Measurements from ENCODE around the gene APBA1.

The APBA1 gene

GRCh38 chr9:69542942-69543704, 129.0 kb downstream of the APBA1 start:
- TF ChIP-seq CTCF (IDR thresholded peaks at IDR 0.05; ENCODE audit: low read depth, low read length), result no peak
- in situ Hi-C loops (cut with HindIII; ENCODE audit: low sequenced_read_pairs), result no loop called here
- H3K4me3 ChIP-seq (ENCODE audit: low read depth, low read length), result no peak overlapping the region
- peak; percentile 23 for DNase-seq (ENCODE audit: low read depth, low spot score)

GRCh38 chr9:69542058-69542457, 130.1 kb downstream of the APBA1 start:
- TF ChIP-seq CTCF (IDR thresholded peaks at IDR 0.05; ENCODE audit: low read depth, low read length), result no peak
- DNase-seq (ENCODE audit: low read depth, low spot score), result no peak
- no peak overlapping the region for H3K4me3 ChIP-seq (ENCODE audit: low read depth, low read length)
- in situ Hi-C loops (cut with HindIII; ENCODE audit: low sequenced_read_pairs), result no loop called here

DNA sequence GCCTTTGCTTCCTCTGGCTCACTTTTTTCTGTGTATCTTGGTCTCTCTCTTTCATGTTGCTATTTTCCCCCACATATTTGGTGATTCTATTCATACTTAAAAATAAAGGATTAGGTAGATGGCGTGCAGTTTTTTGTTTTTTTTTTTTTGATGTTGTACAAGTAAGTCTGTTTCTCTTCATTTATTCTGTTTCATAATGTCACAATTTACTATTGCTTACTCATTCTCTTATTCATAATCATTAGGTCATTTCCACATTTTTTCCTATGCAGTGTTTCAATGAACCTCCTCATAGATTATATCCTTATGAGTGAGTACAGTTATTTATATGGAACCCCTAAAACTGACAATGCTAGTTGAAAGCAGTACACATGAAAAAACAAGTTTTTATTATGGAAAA, 136.3 kb downstream of the APBA1 start:
- no peak for DNase-seq (ENCODE audit: low read depth, low spot score)
- no peak for TF ChIP-seq CTCF (IDR thresholded peaks at IDR 0.05; ENCODE audit: low read depth, low read length)
- in situ Hi-C loops (cut with HindIII; ENCODE audit: low sequenced_read_pairs), result no loop called here
- H3K4me3 ChIP-seq (ENCODE audit: low read depth, low read length), result no peak overlapping the region

DNA sequence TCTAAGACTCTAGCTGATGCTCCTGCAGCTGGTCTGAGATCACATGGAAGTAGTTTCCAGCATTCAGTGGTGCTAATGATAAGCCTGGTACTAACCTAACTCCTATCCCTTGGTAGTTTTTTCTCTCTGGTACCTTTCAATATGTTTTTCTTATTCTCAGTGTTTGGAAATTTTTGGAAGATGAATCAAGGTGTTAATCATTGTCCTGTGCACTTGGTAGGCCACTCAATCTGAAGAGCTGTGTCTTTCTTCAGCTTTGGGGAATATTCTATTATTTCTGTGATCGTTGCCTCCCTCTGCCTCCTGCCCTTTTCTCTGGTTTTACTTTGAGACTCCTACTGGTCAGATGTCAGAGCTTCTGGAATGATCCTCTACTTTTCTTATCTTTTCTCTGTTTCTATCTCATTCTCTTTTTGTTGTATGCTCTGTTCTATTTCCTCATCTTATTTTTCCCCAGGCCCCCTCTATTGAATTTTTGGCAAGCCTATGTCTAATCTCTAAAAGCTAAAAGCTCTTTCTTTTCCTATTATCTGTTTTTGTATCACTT, 136.8 kb downstream of the APBA1 start:
- H3K4me3 ChIP-seq (ENCODE audit: low read depth, low read length), result no peak overlapping the region
- no peak for DNase-seq (ENCODE audit: low read depth, low spot score)
- in situ Hi-C loops (cut with HindIII; ENCODE audit: low sequenced_read_pairs), result no loop called here
- TF ChIP-seq CTCF (IDR thresholded peaks at IDR 0.05; ENCODE audit: low read depth, low read length), result no peak

DNA sequence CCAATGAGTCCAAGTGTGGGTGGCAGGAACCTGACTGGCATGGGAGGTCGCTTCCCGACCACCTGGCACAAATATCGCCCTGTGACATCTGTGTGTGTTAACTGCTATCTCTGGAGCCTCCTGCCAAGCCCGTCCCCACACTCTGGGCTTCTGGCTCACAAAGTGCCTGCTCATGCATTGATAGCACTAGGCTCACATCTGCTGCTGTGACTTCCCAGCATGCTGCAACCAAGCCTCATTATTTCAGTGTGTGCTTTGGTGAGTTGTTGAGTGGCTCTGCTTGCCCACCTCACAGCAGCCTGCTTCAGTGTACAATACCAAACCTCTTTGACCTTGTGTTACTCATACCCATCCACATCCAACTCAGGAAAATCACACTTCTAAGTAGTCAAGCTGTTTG, 139.8 kb downstream of the APBA1 start:
- no peak for TF ChIP-seq CTCF (IDR thresholded peaks at IDR 0.05; ENCODE audit: low read depth, low read length)
- in situ Hi-C loops (cut with HindIII; ENCODE audit: low sequenced_read_pairs), result no loop called here
- H3K4me3 ChIP-seq (ENCODE audit: low read depth, low read length), result no peak overlapping the region
- DNase-seq (ENCODE audit: low read depth, low spot score), result no peak

- no peak for DNase-seq (ENCODE audit: low read depth, low spot score)
- H3K4me3 ChIP-seq (ENCODE audit: low read depth, low read length), result no peak overlapping the region
- TF ChIP-seq CTCF (IDR thresholded peaks at IDR 0.05; ENCODE audit: low read depth, low read length), result no peak
- in situ Hi-C loops (cut with HindIII; ENCODE audit: low sequenced_read_pairs), result no loop called here
Measured at GRCh38 chr9:69527454-69527853, 144.7 kb downstream of the APBA1 start.
